Tibial nerve (tissue), 4 donors: ENCODE data around the gene SETDB1.

Source experiments
- CTCF ChIP-seq, 5 experiments: fragments of 200-600 bp in 3 of 5; fragments of 450-650 bp in 2 of 5; sonication (generic) in 3 of 5; IDR thresholded peaks; one replicate each; pipeline ENCODE4 v1.5.1; 2016 to 2019; ENCODE audit warnings: antibody characterized with exemption in 5 of 5, mild to moderate bottlenecking in 3 of 5, moderate library complexity in 2 of 5
- EP300 ChIP-seq, 2 donors: sonication (generic); formaldehyde crosslinking; IDR thresholded peaks; one replicate each; pipeline ENCODE4 v1.6.1; 2017; ENCODE audit warnings: antibody characterized with exemption in 2 of 2, mild to moderate bottlenecking in 1 of 2
- POLR2A ChIP-seq, 2 donors: fragments of 450-650 bp; IDR thresholded peaks; one replicate each; pipeline ENCODE4 v1.6.1; 2017; ENCODE audit warnings: antibody characterized with exemption in 2 of 2, mild to moderate bottlenecking in 2 of 2, moderate library complexity in 2 of 2

DNA sequence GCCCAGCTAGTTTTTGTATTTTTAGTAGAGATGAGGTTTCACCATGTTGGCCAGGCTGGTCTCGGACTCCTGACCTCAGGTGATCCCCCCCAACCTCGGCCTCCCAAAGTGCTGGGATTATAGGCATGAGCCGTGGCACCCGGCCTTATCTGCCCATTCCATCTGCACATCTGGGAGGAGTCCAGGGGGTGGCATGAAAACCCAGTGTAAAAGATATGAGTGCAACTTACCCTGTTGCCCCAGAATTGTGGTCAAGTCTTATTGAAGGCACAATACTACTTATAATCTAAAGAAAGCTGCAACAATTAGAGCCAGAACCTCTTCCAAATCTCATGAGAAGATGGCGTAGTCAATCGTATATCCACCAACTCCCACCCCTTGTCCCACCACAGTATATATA is 20.9 kb upstream of the SETDB1 start:
- TF ChIP-seq CTCF (IDR thresholded peaks at IDR 0.05): no peak
- TF ChIP-seq POLR2A (IDR thresholded peaks at IDR 0.05): no peak
- no peak for TF ChIP-seq EP300 (IDR thresholded peaks at IDR 0.05)
